CD14-positive monocyte (primary cell): ENCODE data around the gene PLXNA2. TPM values are rescaled to one million over a fixed set of nuclear protein-coding genes. Genes with fewer than 3 reads are reported as not detected.

Experiments used
- DNase-seq, 3 donors: peaks; one replicate each; pipeline ENCODE4 v3.0.0-alpha.2; 2011 to 2022
- H2AFZ ChIP-seq: 2 replicates; pipeline ENCODE4 v1.6.0; 2012; ENCODE audit warnings: mild to moderate bottlenecking, low read depth, low read length, inconsistent platforms; ENCODE audit not compliant: insufficient read depth, poor library complexity, severe bottlenecking
- H3K27ac ChIP-seq, 2 donors: 1 replicate in 1 of 2; 2 replicates in 1 of 2; pipeline ENCODE4 v1.5.1; 2012 to 2013; ENCODE audit warnings: low read length in 2 of 2, control low read depth in 1 of 2, inconsistent platforms in 1 of 2, low read depth in 1 of 2, mild to moderate bottlenecking in 1 of 2
- H3K27me3 ChIP-seq, 2 donors: one replicate each; pipeline versions ENCODE4 v1.6.0 to v1.6.1; 2011 to 2013; ENCODE audit warnings: low read length in 2 of 2; ENCODE audit not compliant: control insufficient read depth in 2 of 2, insufficient read depth in 2 of 2
- H3K36me3 ChIP-seq, 2 donors: replicated peaks in 1 of 2; 1 replicate in 1 of 2; 2 replicates in 1 of 2; pipeline versions ENCODE4 v1.5.1 to v1.6.1; 2012 to 2013; ENCODE audit warnings: low read length in 2 of 2, control low read depth in 1 of 2, inconsistent platforms in 1 of 2, mild to moderate bottlenecking in 1 of 2; ENCODE audit not compliant: insufficient read depth in 2 of 2, control insufficient read depth in 1 of 2
- H3K4me1 ChIP-seq, 2 donors: 1 replicate in 1 of 2; 2 replicates in 1 of 2; pipeline versions ENCODE4 v1.5.1 to v1.6.1; 2012 to 2013; ENCODE audit warnings: low read length in 2 of 2, control low read depth in 1 of 2, inconsistent platforms in 1 of 2, mild to moderate bottlenecking in 1 of 2, moderate library complexity in 1 of 2; ENCODE audit not compliant: insufficient read depth in 2 of 2, control insufficient read depth in 1 of 2
- H3K4me2 ChIP-seq: replicated peaks from 2 replicates; pipeline ENCODE3; 2012; ENCODE audit warnings: low read length, moderate library complexity, mild to moderate bottlenecking; ENCODE audit not compliant: poor library complexity, severe bottlenecking; ENCODE audit errors: extremely low read depth
- H3K4me3 ChIP-seq, 3 experiments: fragments of 200-600 bp in 1 of 3; sonication (generic) in 1 of 3; replicated peaks in 1 of 3; 1 replicate in 2 of 3; 2 replicates in 1 of 3; pipeline ENCODE4 v1.5.1; 2011 to 2013; ENCODE audit warnings: low read length in 3 of 3, mild to moderate bottlenecking in 3 of 3, control low read depth in 2 of 3, low read depth in 2 of 3, inconsistent platforms in 1 of 3, moderate library complexity in 1 of 3
- H3K79me2 ChIP-seq: 2 replicates; pipeline ENCODE4 v1.6.0; 2012; ENCODE audit warnings: mild to moderate bottlenecking, control low read depth, inconsistent platforms, low read length, moderate library complexity; ENCODE audit not compliant: insufficient read depth
- H3K9ac ChIP-seq: 2 replicates; pipeline ENCODE4 v1.6.0; 2017; ENCODE audit warnings: low read length, mild to moderate bottlenecking; ENCODE audit not compliant: insufficient read depth, poor library complexity, severe bottlenecking
- H3K9me3 ChIP-seq, 2 donors: replicated peaks in 1 of 2; 1 replicate in 1 of 2; 2 replicates in 1 of 2; pipeline versions ENCODE4 v1.5.1 to v1.6.1; 2012 to 2013; ENCODE audit warnings: low read length in 2 of 2, control low read depth in 1 of 2; ENCODE audit not compliant: control insufficient read depth in 1 of 2, insufficient read depth in 1 of 2
- H4K20me1 ChIP-seq: 2 replicates; pipeline ENCODE4 v1.6.0; 2012; ENCODE audit warnings: mild to moderate bottlenecking, low read length, control low read depth, moderate library complexity; ENCODE audit not compliant: insufficient read depth
- H3K27ac Mint-ChIP-seq, 7 donors: one replicate each; pipeline ENCODE4 v1.8.0; 2020; ENCODE audit warnings: mild to moderate bottlenecking in 7 of 7, mixed read lengths in 7 of 7, moderate library complexity in 6 of 7, inconsistent platforms in 2 of 7
- H3K27me3 Mint-ChIP-seq, 3 donors: one replicate each; pipeline ENCODE4 v1.8.0; 2021 to 2022; ENCODE audit warnings: low read depth in 3 of 3, mild to moderate bottlenecking in 3 of 3, mixed read lengths in 3 of 3, moderate library complexity in 3 of 3, inconsistent platforms in 1 of 3
- H3K36me3 Mint-ChIP-seq, 2 donors: one replicate each; pipeline ENCODE4 v1.8.0; 2020; ENCODE audit warnings: mixed read lengths in 2 of 2, inconsistent platforms in 1 of 2, mild to moderate bottlenecking in 1 of 2
- H3K4me1 Mint-ChIP-seq: one replicate; pipeline ENCODE4 v1.8.0; 2020; ENCODE audit warnings: mild to moderate bottlenecking, mixed read lengths
- H3K4me3 Mint-ChIP-seq, 2 donors: one replicate each; pipeline ENCODE4 v1.8.0; 2020; ENCODE audit warnings: mild to moderate bottlenecking in 2 of 2, mixed read lengths in 2 of 2, moderate library complexity in 1 of 2
- H3K9me3 Mint-ChIP-seq, 7 donors: one replicate each; pipeline ENCODE4 v1.8.0; 2020 to 2022; ENCODE audit warnings: mixed read lengths in 7 of 7, mild to moderate bottlenecking in 6 of 7, moderate library complexity in 6 of 7, inconsistent platforms in 2 of 7
- CTCF ChIP-seq: fragments of 200-600 bp; IDR thresholded peaks from one replicate; pipeline ENCODE4 v1.8.0; 2022; ENCODE audit warnings: antibody characterized with exemption, mild to moderate bottlenecking
- WGBS: methylation state at CpG from one replicate; pipeline ENCODE4 v1.1.5; 2013; ENCODE audit warnings: missing lambda C conversion rate; ENCODE audit not compliant: insufficient coverage; 5-methylcytosine and 5-hydroxymethylcytosine counted together
- intact Hi-C, 2 donors: fragments of 100-400 bp; cut with micrococcal nuclease; formaldehyde crosslinking; loops; one replicate each; pipeline versions ENCODE4 v1.15.0 to v1.15.1; 2023
- polyA plus RNA-seq, 3 donors: library from polyadenylated mRNA; depleted of rRNA in 1 of 3; unstranded in 2 of 3; stranded (reverse) in 1 of 3; fragments of 300-500 nt in 2 of 3; fragments of >200 nt in 1 of 3; fragmentation: Illumina TruSeq in 2 of 3; gene quantifications; 1 replicate in 2 of 3; 2 replicates in 1 of 3; pipeline ENCODE4 v1.2.3, GENCODE V29; 2012 to 2021

PLXNA2 gene
- polyA plus RNA-seq, 3 donors: 0.75 to 2.1 (median 1.1) TPM

DNA sequence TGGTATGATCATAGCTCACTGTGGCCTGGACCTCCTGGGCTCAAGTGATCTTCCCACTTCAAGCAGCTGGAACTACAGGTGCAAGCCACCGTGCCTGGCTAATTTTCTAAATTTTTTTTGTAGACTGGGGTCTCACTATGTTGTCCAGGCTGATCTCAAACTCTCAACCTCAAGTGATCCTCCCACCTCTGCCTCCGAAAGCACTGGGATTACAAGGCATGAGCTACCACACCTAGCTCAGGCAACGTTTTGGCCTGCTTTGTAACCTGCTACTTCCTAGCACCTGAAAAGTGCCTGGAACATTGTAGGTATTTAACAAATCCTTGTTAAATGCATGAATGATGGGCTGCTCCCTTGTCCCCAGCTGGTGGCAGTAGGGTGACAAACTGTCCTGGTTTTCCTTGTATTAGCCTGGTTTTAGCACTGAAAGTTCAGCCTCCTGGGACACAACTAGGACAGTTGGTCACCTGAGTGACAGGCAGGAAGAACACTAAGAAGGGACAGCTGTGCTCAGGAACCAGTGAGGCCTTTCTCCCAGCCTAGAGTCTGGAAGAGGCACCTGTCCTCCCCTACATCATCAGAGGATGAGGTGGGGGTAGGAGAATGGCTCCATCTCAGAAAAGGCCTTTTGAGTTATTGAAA, 244.8 kb downstream of the PLXNA2 start:
- H3K4me2 ChIP-seq: no peak overlapping the region
- Mint-ChIP-seq H3K4me1 (peaks cover 4% of the 10 kb centered on the region), H3K4me3 (no peak overlapping the region), H3K36me3 (no peaks in the 10 kb centered on the region), H3K27ac (no peak overlapping the region), H3K9me3 (peaks cover 0 to 3% (median 0%) of the 10 kb centered on the region in 7 donors), H3K27me3 (peaks cover 0 to 2% (median 1%) of the 10 kb centered on the region in 3 donors)
- no peaks in the 10 kb centered on the region for H4K20me1 ChIP-seq
- no peak overlapping the region for H3K4me3 ChIP-seq
- DNase-seq: no peak
- 100% methylated on average over 2 of the region's 3 CpGs for whole genome bisulfite sequencing
- H2AFZ ChIP-seq: no peak overlapping the region
- intact Hi-C loops: no loop called here
- H3K4me1 ChIP-seq: no peaks in the 10 kb centered on the region
- H3K27me3 ChIP-seq: no peaks in the 10 kb centered on the region
- no peak overlapping the region for H3K9ac ChIP-seq
- no peaks in the 10 kb centered on the region for H3K79me2 ChIP-seq
- no peak for TF ChIP-seq CTCF
- H3K9me3 ChIP-seq: peaks cover 0 to 4% of the 10 kb centered on the region in 2 donors
- no peak overlapping the region for H3K27ac ChIP-seq
- no peaks in the 10 kb centered on the region for H3K36me3 ChIP-seq

- Histone ChIP-seq H3K9me3 (peaks cover 0 to 4% of the 10 kb centered on the region in 2 donors), H3K27me3 (no peaks in the 10 kb centered on the region), H3K79me2 (no peaks in the 10 kb centered on the region), H3K36me3 (no peaks in the 10 kb centered on the region), H4K20me1 (no peaks in the 10 kb centered on the region), H3K4me3 (no peak overlapping the region), H3K9ac (no peak overlapping the region), H3K4me2 (no peak overlapping the region), H3K4me1 (no peaks in the 10 kb centered on the region), H2AFZ (no peak overlapping the region), H3K27ac (no peak overlapping the region)
- WGBS: 100% methylated on average over 2 of the region's 2 CpGs
- no peak for TF ChIP-seq CTCF
- Mint-ChIP-seq H3K4me1 (peaks cover 4% of the 10 kb centered on the region), H3K27ac (no peak overlapping the region), H3K4me3 (peak overlapping the region in 1 of 2 donors; percentile 7), H3K36me3 (no peaks in the 10 kb centered on the region), H3K27me3 (peaks cover 0 to 2% (median 1%) of the 10 kb centered on the region in 3 donors), H3K9me3 (peaks cover 0 to 3% (median 1%) of the 10 kb centered on the region in 7 donors)
- no peak for DNase-seq
- intact Hi-C loops: no loop called here
Measured at GRCh38 chr1:207998691-207999090, 245.5 kb downstream of the PLXNA2 start.
